ENCODE results near the gene MRAP.
"Not testable (repeated sequence)": the region's sequence is repeated elsewhere in the genome, so short reads cannot be mapped to it uniquely, and the experiment has no call there.

MRAP gene

DNA sequence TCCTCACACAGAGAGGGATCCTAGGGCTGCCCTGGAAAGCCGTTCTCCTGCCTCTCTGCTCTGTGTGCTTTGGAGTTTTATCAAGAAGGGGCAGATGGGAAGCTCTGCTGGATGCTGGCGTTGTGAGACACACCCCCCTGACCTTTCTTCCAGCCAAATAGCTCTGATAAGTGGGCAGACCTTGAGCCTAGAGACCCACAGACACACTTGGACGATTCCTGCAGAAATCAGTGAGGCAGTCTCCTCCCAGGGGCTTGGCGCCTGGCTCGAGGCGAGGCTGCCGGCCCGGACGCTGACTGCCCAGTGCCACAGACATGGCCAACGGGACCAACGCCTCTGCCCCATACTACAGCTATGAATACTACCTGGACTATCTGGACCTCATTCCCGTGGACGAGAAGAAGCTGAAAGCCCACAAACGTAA, at the start of gene MRAP:
TSS of gene MRAP (plus strand) at position 198 of the 424 bp plus-strand sequence. CDS start at position 315, 117 bp downstream.
- no peaks in the 10 kb centered on the region for H3K9me3 ChIP-seq (ENCODE audit: control insufficient read depth in 5 of 5, low read length in 5 of 5)
- H3K27ac ChIP-seq (ENCODE audit: low read depth, low read length) = peak within 1 kb of the TSS; percentile 93
- no peaks in the 10 kb centered on the region for H3K27me3 ChIP-seq (ENCODE audit: control insufficient read depth in 5 of 5, insufficient read depth in 4 of 5, low read length in 5 of 5)
- peaks cover 0 to 7% (median 4%) of the 10 kb centered on the region in 5 donors for H3K36me3 ChIP-seq (ENCODE audit: control insufficient read depth in 5 of 5, insufficient read depth in 5 of 5, low read length in 5 of 5)
- peak within 1 kb of the TSS; percentile 8 to 65 (median 38) for H3K4me3 ChIP-seq (ENCODE audit: low read depth in 1 of 5, low read length in 5 of 5)
- peaks cover 0 to 52% (median 19%) of the 10 kb centered on the region in 5 donors for H3K4me1 ChIP-seq (ENCODE audit: control insufficient read depth in 5 of 5, insufficient read depth in 5 of 5, low read length in 5 of 5)
- peak within 1 kb of the TSS in 4 of 5 donors; percentile 34 to 83 (median 68) for H3K9ac ChIP-seq (ENCODE audit: low read length in 5 of 5)

GRCh38 chr21:32249511-32250280, 49.0 kb upstream of the MRAP start:
- H3K4me1 ChIP-seq (ENCODE audit: control insufficient read depth in 5 of 5, insufficient read depth in 5 of 5, low read length in 5 of 5) = peaks cover 0 to 8% (median 7%) of the 10 kb centered on the region in 5 donors
- no peaks in the 10 kb centered on the region for H3K36me3 ChIP-seq (ENCODE audit: control insufficient read depth in 5 of 5, insufficient read depth in 5 of 5, low read length in 5 of 5)
- no peak overlapping the region for H3K4me3 ChIP-seq (ENCODE audit: low read depth in 1 of 5, low read length in 5 of 5)
- no peak overlapping the region for H3K9ac ChIP-seq (ENCODE audit: low read length in 5 of 5)
- no peak overlapping the region for H3K27ac ChIP-seq (ENCODE audit: low read depth, low read length)
- H3K27me3 ChIP-seq (ENCODE audit: control insufficient read depth in 5 of 5, insufficient read depth in 4 of 5, low read length in 5 of 5) = peaks cover 0 to 4% (median 0%) of the 10 kb centered on the region in 5 donors
- H3K9me3 ChIP-seq (ENCODE audit: control insufficient read depth in 5 of 5, low read length in 5 of 5) = no peaks in the 10 kb centered on the region

GRCh38 chr21:32252136-32252535, 46.5 kb upstream of the MRAP start:
- H3K9ac ChIP-seq (ENCODE audit: low read length in 5 of 5) = no peak overlapping the region
- no peaks in the 10 kb centered on the region for H3K9me3 ChIP-seq (ENCODE audit: control insufficient read depth in 5 of 5, low read length in 5 of 5)
- peaks cover 0 to 4% (median 0%) of the 10 kb centered on the region in 5 donors for H3K27me3 ChIP-seq (ENCODE audit: control insufficient read depth in 5 of 5, insufficient read depth in 4 of 5, low read length in 5 of 5)
- peaks cover 0 to 18% (median 15%) of the 10 kb centered on the region in 5 donors for H3K4me1 ChIP-seq (ENCODE audit: control insufficient read depth in 5 of 5, insufficient read depth in 5 of 5, low read length in 5 of 5)
- no peaks in the 10 kb centered on the region for H3K36me3 ChIP-seq (ENCODE audit: control insufficient read depth in 5 of 5, insufficient read depth in 5 of 5, low read length in 5 of 5)
- H3K27ac ChIP-seq (ENCODE audit: low read depth, low read length) = no peak overlapping the region
- no peak overlapping the region for H3K4me3 ChIP-seq (ENCODE audit: low read depth in 1 of 5, low read length in 5 of 5)

DNA sequence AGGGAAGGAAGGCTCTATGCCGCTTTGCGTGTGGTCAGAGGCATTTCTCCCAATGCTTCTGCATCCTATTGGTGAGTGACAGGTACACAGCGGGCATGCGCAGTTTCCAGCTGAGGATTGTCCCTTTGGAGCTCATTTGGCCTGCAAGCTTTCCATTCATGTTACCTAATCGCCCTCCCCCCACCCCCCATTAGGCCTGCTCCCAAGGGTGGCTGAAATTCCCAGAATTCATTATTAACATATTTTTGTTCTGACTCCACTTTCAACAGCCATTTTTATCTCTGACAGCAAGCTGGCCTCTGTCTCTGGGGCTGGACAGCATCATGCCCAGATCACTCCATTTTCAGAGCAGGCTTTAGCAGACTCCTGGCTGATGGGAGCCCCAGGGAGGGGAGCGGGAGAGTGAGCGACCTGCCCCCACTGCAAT, 45.4 kb upstream of the MRAP start:
- no peak overlapping the region for H3K9ac ChIP-seq (ENCODE audit: low read length in 5 of 5)
- no peak overlapping the region for H3K4me3 ChIP-seq (ENCODE audit: low read depth in 1 of 5, low read length in 5 of 5)
- H3K27me3 ChIP-seq (ENCODE audit: control insufficient read depth in 5 of 5, insufficient read depth in 4 of 5, low read length in 5 of 5) = peaks cover 0 to 4% (median 0%) of the 10 kb centered on the region in 5 donors
- peaks cover 0 to 23% (median 15%) of the 10 kb centered on the region in 5 donors for H3K4me1 ChIP-seq (ENCODE audit: control insufficient read depth in 5 of 5, insufficient read depth in 5 of 5, low read length in 5 of 5)
- no peaks in the 10 kb centered on the region for H3K36me3 ChIP-seq (ENCODE audit: control insufficient read depth in 5 of 5, insufficient read depth in 5 of 5, low read length in 5 of 5)
- no peak overlapping the region for H3K27ac ChIP-seq (ENCODE audit: low read depth, low read length)
- H3K9me3 ChIP-seq (ENCODE audit: control insufficient read depth in 5 of 5, low read length in 5 of 5) = no peaks in the 10 kb centered on the region

DNA sequence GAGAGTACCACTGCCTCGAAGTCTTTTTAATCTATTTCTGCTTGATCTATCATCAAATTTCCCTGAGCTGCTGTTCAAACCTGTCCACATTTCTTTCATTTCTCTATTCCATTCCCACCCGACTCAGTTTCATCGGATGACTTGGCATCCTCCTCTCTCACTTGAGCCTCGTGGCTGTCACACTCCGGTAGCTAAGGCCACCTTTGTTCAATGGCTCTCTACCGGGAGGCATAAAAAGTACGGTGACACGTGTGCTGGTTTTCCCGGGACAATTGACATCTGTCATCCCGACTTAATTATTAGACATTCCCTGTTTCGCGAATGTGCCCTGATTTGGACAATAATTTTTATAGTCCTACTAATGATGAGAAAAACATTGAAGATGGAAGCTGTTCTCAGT, 42.4 kb upstream of the MRAP start:
- H3K27ac ChIP-seq (ENCODE audit: low read depth, low read length) = no peak overlapping the region
- H3K27me3 ChIP-seq (ENCODE audit: control insufficient read depth in 5 of 5, insufficient read depth in 4 of 5, low read length in 5 of 5) = no peaks in the 10 kb centered on the region
- no peaks in the 10 kb centered on the region for H3K36me3 ChIP-seq (ENCODE audit: control insufficient read depth in 5 of 5, insufficient read depth in 5 of 5, low read length in 5 of 5)
- H3K4me1 ChIP-seq (ENCODE audit: control insufficient read depth in 5 of 5, insufficient read depth in 5 of 5, low read length in 5 of 5) = peaks cover 0 to 23% (median 15%) of the 10 kb centered on the region in 5 donors
- no peak overlapping the region for H3K4me3 ChIP-seq (ENCODE audit: low read depth in 1 of 5, low read length in 5 of 5)
- no peaks in the 10 kb centered on the region for H3K9me3 ChIP-seq (ENCODE audit: control insufficient read depth in 5 of 5, low read length in 5 of 5)
- H3K9ac ChIP-seq (ENCODE audit: low read length in 5 of 5) = peak overlapping the region in 1 of 5 donors; percentile 13

DNA sequence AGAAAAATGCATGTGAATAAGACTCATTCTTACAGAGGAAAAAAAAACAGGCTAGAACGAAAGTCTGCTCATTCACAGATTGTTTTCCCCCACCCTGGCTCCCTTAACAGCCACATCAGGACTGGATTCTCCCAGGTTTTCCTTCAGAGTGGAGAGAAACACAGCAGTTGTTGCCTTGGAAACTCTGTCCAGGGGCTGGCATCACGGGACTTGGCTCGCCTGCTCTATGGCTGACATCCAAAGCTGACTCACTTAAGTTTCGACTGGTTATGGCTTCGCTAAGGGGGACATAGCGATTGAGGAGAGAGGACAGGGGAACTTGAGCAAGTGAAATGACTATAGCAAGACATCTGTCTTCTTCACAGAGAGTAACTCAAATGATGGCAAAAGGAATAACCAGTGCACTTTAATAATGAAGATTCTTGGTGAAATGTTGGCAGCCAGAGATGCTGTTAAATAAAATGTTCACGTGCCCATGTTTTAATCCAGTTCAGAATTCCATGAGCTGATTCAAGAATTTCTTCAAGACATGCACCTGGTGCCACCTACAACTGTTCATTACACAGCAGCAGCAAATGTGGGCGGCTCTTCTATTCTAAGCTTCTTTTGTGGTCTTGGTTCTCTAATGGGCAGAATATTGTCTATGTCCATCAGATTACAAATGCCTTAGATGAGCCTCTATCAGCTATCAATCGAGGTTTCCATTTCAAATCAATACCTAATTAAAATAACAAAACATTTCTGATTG, 41.6 kb upstream of the MRAP start:
- H3K27me3 ChIP-seq (ENCODE audit: control insufficient read depth in 5 of 5, insufficient read depth in 4 of 5, low read length in 5 of 5) = no peaks in the 10 kb centered on the region
- no peaks in the 10 kb centered on the region for H3K9me3 ChIP-seq (ENCODE audit: control insufficient read depth in 5 of 5, low read length in 5 of 5)
- H3K36me3 ChIP-seq (ENCODE audit: control insufficient read depth in 5 of 5, insufficient read depth in 5 of 5, low read length in 5 of 5) = no peaks in the 10 kb centered on the region
- H3K4me1 ChIP-seq (ENCODE audit: control insufficient read depth in 5 of 5, insufficient read depth in 5 of 5, low read length in 5 of 5) = peaks cover 0 to 23% (median 15%) of the 10 kb centered on the region in 5 donors
- H3K27ac ChIP-seq (ENCODE audit: low read depth, low read length) = no peak overlapping the region
- no peak overlapping the region for H3K4me3 ChIP-seq (ENCODE audit: low read depth in 1 of 5, low read length in 5 of 5)
- H3K9ac ChIP-seq (ENCODE audit: low read length in 5 of 5) = no peak overlapping the region

- H3K36me3 ChIP-seq (ENCODE audit: control insufficient read depth in 5 of 5, insufficient read depth in 5 of 5, low read length in 5 of 5) = no peaks in the 10 kb centered on the region
- H3K4me1 ChIP-seq (ENCODE audit: control insufficient read depth in 5 of 5, insufficient read depth in 5 of 5, low read length in 5 of 5) = peaks cover 0 to 20% (median 12%) of the 10 kb centered on the region in 5 donors
- H3K9me3 ChIP-seq (ENCODE audit: control insufficient read depth in 5 of 5, low read length in 5 of 5) = no peaks in the 10 kb centered on the region
- no peak overlapping the region for H3K27ac ChIP-seq (ENCODE audit: low read depth, low read length)
- no peaks in the 10 kb centered on the region for H3K27me3 ChIP-seq (ENCODE audit: control insufficient read depth in 5 of 5, insufficient read depth in 4 of 5, low read length in 5 of 5)
- H3K4me3 ChIP-seq (ENCODE audit: low read depth in 1 of 5, low read length in 5 of 5) = no peak overlapping the region
- H3K9ac ChIP-seq (ENCODE audit: low read length in 5 of 5) = no peak overlapping the region
These were observed 40.5 kb upstream of the MRAP start for GRCh38 chr21:32257962-32258785.

DNA sequence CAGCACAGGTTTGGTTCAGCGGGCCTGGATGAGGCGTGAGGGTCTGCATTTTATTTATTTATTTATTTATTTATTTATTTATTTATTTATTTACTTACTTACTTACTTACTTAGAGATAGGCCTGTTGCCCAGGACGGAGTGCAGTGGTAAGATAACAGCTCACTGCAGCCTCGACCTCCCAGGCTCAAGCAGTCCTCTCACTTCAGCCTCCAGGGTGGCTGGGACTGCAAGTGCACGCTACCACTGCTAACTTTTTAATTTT, 39.9 kb upstream of the MRAP start:
- H3K9ac ChIP-seq (ENCODE audit: low read length in 5 of 5); H3K4me3 ChIP-seq (ENCODE audit: low read depth in 1 of 5, low read length in 5 of 5); H3K27me3 ChIP-seq (ENCODE audit: control insufficient read depth in 5 of 5, insufficient read depth in 4 of 5, low read length in 5 of 5); H3K9me3 ChIP-seq (ENCODE audit: control insufficient read depth in 5 of 5, low read length in 5 of 5); H3K27ac ChIP-seq (ENCODE audit: low read depth, low read length); H3K36me3 ChIP-seq (ENCODE audit: control insufficient read depth in 5 of 5, insufficient read depth in 5 of 5, low read length in 5 of 5): not testable (repeated sequence)
- H3K4me1 ChIP-seq (ENCODE audit: control insufficient read depth in 5 of 5, insufficient read depth in 5 of 5, low read length in 5 of 5) = peaks cover 0 to 15% (median 9%) of the 10 kb centered on the region in 5 donors

DNA sequence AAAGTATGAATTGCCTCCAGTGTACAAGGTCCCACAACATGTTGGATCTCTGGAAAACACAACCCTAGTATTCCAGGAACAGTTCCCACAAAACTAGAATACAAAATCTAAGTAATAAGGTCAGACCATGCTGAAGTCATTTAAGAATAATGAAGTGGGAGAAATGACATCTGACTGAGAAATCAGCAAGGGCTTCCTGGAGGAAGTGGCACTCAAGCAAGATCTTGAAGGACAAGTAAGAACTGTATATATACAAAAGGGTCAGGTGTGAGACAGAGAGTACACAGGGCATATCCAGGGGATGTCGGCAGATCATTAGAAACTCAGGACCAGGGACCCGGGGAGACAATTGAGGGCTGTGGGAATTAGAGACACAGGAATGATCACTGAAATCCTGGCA, 38.5 kb upstream of the MRAP start:
- Histone ChIP-seq H3K9me3 (ENCODE audit: control insufficient read depth in 5 of 5, low read length in 5 of 5) (no peaks in the 10 kb centered on the region), H3K4me3 (ENCODE audit: low read depth in 1 of 5, low read length in 5 of 5) (no peak overlapping the region), H3K27ac (ENCODE audit: low read depth, low read length) (no peak overlapping the region), H3K4me1 (ENCODE audit: control insufficient read depth in 5 of 5, insufficient read depth in 5 of 5, low read length in 5 of 5) (peaks cover 0 to 15% (median 9%) of the 10 kb centered on the region in 5 donors), H3K9ac (ENCODE audit: low read length in 5 of 5) (no peak overlapping the region), H3K36me3 (ENCODE audit: control insufficient read depth in 5 of 5, insufficient read depth in 5 of 5, low read length in 5 of 5) (no peaks in the 10 kb centered on the region), H3K27me3 (ENCODE audit: control insufficient read depth in 5 of 5, insufficient read depth in 4 of 5, low read length in 5 of 5) (no peaks in the 10 kb centered on the region)
